DLD1 (cell line): ENCODE results near the gene ARF1.
"Not testable (repeated sequence)": the region's sequence is repeated elsewhere in the genome, so short reads cannot be mapped to it uniquely, and the experiment has no call there.

Experiments used
- in situ Hi-C: cut with HindIII; loops from 2 replicates; pipeline ENCODE4 v1.10.0; 2017; ENCODE audit warnings: low sequenced_read_pairs

ARF1 gene

GRCh38 chr1:228100822-228101613 is 18.5 kb downstream of the ARF1 start:
- in situ Hi-C loops, result no loop called here

- in situ Hi-C loops, result no loop called here
These were observed 19.1 kb downstream of the ARF1 start for GRCh38 chr1:228101614-228101993.

- in situ Hi-C loops, result no loop called here
These were observed 19.7 kb downstream of the ARF1 start for GRCh38 chr1:228101994-228102790.

- in situ Hi-C loops, result no loop called here
These were observed 20.5 kb downstream of the ARF1 start, which contains the start of gene C1orf35 for GRCh38 chr1:228102791-228103620. C1orf35 (minus strand) TSS chr1:228103325; CDS start chr1:228103227, 98 bp downstream.

GRCh38 chr1:228104526-228105269 is 22.2 kb downstream of the ARF1 start:
- in situ Hi-C loops, result no loop called here

GRCh38 chr1:228105270-228105995 is 22.9 kb downstream of the ARF1 start:
- in situ Hi-C loops, result no loop called here

- in situ Hi-C loops, result no loop called here
These were observed 23.7 kb downstream of the ARF1 start for GRCh38 chr1:228105996-228106799.

- in situ Hi-C loops, result no loop called here
These were observed 24.2 kb downstream of the ARF1 start for GRCh38 chr1:228106800-228107054.

- in situ Hi-C loops, result no loop called here
These were observed 25.1 kb downstream of the ARF1 start for GRCh38 chr1:228107636-228108035.

GRCh38 chr1:228108055-228108690 is 25.7 kb downstream of the ARF1 start:
- in situ Hi-C loops, result no loop called here

- in situ Hi-C loops, result no loop called here
These were observed 26.2 kb downstream of the ARF1 start for GRCh38 chr1:228108742-228109072.

- in situ Hi-C loops, result no loop called here
These were observed 26.8 kb downstream of the ARF1 start, which contains the start of gene MRPL55 for GRCh38 chr1:228109073-228109961. MRPL55 (minus strand) TSS chr1:228109299; CDS start chr1:228108260, 1,039 bp downstream.

GRCh38 chr1:228109962-228110488 is 27.5 kb downstream of the ARF1 start:
- in situ Hi-C loops, result no loop called here

GRCh38 chr1:228110556-228110955 is 28.0 kb downstream of the ARF1 start:
- in situ Hi-C loops, result no loop called here

GRCh38 chr1:228111315-228111714 is 28.8 kb downstream of the ARF1 start:
- in situ Hi-C loops, result not testable (repeated sequence)

- in situ Hi-C loops, result no loop called here
These were observed 29.7 kb downstream of the ARF1 start for GRCh38 chr1:228112167-228112566.

- in situ Hi-C loops, result no loop called here
These were observed 30.1 kb downstream of the ARF1 start for GRCh38 chr1:228112617-228113016.

GRCh38 chr1:228114827-228115226 is 32.3 kb downstream of the ARF1 start:
- in situ Hi-C loops, result no loop called here
